ENCODE results near the gene TRDN.
"Not testable (repeated sequence)": the region's sequence is repeated elsewhere in the genome, so short reads cannot be mapped to it uniquely, and the experiment has no call there.

TRDN gene

DNA sequence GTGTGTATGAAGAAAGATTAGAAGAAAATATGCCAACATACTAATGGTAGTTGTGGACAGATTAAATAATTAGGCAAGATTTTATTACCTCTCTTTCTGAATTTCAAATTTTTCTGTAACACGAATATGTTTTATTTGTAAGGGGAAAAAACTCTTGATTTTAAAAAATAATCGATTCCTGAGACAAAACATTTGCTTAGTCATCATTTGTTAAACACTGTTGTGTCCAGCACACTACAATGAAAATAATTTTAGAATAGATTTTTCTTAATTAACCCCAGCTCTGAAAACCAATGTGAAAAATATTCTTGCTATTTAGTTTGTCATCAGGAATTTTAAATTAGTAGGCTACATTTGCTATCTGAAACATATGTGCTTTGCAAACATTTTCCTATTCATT, 253.0 kb downstream of the TRDN start:
- no peak for DNase-seq

DNA sequence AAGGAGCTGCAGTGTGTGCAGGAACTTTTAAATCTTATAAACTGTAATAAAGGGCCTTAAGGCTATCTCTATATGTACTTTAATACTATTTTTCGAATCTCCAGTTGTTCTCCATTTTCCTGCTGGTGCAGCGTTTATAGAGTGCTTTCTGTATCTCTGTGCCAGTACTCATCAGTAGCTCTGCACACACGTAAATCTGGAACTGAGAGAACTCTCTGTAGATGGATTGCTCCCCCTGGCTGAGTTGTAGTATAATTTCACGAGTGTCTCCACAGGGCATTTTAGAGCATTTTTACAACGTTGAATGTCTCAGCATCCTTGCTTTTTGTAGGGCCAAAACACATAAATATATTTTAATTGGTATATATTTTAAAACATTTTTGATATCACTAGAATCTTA, 256.5 kb downstream of the TRDN start:
- DNase-seq, result no peak

DNA sequence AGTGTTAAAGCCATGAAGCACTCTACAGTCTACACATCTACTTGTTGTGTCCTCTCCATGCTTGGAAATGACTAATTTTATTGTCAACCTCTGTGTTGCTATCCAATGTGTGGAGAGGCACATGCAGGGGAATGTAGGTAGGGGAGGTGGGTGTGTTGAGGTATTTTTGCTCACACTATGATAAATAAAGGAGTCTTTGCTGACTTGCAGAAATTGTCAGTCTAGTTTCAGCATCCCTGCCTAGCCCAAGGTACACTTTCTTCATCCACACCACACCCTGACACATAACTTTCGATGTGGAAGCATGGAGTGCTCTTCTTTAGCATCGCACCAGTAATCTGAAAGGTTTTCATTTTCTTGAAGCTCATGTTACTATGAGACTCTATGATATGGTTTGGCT, 264.0 kb downstream of the TRDN start:
- no peak for DNase-seq

DNA sequence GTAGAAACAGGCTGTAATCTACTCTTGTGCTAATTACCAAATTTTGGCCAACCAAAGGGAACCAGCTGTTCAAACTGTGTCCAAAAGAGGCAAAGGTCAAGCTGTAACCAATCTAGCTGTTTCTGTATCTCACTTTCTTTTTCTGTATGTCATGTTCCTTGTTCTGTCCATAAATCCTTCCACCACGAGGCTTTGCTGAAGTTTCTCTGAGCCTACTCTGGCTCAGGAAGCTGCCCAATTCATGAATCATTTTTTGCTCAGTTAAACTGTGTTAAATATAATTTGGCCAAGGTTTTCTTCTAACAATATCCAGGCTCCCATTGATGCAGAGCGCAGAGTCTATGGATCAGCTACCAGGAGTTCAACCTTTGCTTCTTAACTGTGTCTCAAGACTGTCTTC, 272.8 kb downstream of the TRDN start:
- no peak for DNase-seq

DNA sequence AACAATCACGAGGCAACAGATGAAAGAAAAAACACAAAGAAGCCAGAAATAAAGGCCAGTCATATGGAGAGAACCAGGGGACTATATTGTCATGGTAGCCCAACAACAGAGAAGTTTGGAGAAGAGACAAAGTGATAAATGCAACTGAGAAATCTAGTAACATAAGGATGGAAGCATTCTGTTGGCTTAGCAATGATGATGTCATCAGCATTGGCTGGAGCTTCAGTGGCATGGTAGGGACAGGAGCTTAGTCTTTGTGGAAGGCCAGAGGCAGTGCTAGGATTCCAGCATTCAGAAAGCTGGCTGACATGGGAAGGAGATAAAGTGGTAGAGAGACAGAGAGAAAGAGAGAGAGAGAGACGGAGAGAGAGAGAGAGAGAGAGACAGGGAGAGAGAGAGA, 276.4 kb downstream of the TRDN start:
- no peak for DNase-seq

DNA sequence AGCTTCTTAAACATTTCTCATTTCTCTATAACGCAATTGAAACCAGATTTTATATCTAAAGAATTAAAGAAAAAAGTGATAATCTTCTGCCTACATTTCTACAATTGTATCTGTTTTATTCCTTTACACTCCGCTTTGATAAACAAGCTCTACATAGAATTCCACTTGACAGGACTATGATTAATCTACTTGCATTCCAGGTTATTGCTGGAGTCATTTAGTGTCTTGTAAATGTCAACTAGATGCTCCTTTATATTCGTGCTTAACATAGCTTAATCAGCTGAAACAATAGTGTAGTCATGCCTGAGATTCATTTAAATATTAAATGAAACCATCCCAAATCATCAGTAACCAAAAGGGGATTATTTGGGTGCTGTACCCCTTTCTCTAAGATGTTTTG, 284.0 kb downstream of the TRDN start:
- DNase-seq, result no peak

DNA sequence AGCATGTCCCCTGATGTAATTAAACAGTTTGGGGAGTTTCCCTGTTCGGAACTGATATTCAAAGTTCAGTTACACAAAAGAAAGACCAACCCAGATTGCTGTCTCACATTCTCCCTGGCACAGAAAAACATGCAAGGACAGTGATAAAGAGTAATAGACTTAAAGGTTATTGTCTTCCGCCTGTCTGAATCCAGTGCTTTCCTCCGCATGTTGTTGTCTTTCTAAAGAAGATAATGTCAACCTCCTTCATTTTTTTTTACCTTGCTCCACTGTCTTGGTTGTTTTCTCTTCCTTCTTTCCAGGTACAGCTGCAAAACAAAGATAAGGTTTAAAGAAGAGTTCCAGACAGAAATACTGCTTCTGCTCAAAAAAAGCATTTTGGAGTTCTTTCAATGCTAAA, 284.5 kb downstream of the TRDN start:
- no peak for DNase-seq

DNA sequence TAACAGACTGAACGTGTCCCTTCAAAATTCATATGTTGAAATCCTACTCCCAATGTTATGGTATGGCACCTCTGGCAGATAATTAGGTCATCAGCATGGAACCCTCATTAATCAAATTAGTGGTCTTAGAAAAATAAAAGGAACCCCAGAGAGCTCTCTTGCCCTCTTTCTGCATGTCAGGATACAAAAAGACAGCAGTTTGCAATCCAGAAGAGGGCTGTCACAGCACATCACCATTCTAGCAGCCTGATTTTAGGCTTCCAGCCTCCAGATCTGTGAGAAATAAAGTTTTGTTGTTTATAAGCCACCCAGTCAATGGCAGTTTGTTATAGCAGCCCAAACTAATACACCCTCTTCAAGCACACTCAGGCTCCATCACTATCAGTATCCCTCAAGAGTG, 292.9 kb downstream of the TRDN start:
- no peak for DNase-seq

DNA sequence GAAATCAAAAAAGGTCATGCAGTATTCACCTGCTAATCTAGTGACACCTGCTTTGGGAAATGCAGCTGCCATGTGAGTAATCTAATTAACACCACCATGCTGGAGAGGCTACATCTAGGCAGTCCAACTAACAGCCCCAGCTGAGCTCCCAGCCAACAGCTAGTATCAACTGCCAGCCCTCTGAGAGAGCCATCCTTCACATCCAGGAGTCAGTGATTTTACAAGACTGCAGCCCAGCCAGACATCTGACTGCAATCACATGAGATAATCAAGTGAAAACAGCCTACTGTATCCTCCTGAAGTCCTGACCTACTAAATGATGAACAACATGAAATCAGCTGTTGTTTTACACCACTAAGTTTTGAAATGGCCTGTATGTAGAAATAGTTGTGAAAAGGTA, 298.4 kb downstream of the TRDN start:
- DNase-seq, result no peak

DNA sequence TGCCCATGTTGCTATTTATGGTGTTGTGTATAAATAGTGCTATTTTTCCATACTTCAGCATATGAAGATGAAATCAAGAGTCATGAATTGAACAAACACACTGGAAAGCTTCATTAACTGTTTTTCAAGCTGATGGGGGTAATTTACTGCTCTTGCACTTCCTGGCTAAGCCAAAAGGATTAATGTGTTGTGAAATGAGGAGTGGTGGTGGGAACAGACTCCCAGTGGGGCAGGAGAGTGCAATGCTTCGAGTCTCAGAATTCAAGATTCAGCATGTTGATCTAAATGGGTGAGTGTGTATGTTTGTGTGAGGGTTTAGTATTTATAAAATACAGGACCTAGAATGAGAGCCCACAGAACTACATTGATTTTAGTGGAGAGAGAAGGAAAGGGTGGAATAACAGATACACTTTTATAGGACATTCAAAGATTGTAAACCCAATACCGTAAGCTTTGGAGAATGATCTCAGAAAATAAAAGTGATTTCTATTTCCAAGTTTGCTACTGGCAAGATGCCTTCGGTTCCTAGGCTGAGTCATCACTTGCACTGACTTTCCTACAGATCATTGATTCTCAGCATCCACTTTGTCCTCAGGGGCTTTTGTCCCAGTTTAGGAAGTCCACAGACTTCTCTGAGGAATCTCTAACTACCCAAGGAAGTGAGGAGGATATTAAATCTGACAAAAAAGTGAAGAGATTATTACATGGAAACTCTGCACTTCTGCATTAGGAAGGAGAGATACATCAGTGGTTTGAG, 303.6 kb downstream of the TRDN start:
- DNase-seq, result no peak

DNA sequence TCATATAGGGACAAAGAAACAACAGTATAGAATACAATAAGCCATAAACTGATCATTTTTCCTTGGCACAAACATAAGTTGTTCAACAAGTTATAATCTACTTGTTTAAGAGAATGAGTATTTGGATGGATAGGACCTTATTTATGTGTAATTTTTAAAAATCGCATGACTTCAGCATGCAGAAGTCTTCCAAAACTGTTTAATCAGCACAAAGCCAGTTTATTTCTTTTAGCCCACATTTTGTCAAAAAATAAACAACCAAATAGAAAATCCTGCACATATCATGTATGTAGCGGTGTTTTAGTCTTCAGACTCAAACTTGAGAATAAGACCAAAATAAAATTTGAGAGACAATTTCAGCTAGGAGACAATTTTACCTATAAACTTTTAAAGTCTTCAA, 304.7 kb downstream of the TRDN start:
- DNase-seq, result no peak

DNA sequence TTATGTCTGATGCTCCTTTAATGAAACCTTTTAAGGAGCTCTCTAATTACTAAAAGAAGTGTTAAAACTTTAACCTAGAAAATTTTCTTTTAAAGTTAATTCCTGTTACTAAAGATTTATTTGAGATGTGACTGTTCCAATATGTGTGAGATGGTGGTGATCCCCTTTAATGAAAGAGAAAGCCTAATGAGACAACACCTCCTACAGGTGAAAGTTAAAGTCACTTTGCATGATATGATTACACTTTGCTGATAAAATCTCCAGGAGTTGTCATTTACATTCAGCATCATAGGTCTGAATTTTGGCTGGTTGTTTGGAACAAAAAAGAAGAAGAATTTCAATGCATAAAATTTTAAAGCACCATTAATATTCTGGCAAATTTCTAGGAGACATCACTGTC, 307.4 kb downstream of the TRDN start:
- DNase-seq, result no peak

DNA sequence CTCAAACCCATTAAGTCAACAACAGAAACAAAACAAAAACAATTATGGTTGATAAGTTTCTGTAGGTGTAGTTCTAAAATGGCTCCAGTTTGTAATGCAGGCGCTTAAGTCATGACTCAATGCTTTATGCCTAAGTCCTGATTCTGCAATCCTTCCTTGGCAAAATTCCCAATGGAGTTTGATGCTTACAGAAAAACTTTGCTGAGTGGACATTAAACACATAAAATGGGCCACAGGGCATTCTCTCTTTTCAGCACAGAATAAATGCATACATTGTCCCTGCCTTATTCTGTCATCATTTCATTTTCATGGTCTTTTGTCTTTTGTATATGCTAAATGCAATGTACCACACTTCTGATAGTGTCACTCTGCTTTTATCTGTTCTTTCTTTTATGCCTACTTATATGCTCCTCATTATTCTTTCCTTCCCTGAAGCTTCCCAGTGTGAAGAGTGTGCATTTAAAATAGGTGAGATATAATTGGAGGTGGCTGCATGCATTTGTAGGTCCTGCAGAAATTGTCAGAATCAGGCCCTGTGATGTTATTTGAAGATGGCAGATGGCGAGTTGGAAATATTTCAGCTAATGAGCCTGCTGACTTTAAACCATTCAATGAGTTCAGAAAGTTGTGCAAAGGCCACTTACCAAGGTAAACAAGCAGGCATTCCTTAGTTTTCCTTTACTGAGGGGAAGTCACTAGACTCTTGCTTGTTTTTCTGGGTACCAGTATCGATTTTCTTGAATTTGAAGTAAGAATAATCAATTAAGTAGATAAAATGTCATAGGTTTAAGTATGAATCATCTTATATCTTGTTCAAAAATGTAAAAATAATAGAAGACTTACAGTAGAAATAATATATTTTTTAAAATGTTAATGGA, 313.1 kb downstream of the TRDN start:
- DNase-seq, result peak; percentile 7

DNA sequence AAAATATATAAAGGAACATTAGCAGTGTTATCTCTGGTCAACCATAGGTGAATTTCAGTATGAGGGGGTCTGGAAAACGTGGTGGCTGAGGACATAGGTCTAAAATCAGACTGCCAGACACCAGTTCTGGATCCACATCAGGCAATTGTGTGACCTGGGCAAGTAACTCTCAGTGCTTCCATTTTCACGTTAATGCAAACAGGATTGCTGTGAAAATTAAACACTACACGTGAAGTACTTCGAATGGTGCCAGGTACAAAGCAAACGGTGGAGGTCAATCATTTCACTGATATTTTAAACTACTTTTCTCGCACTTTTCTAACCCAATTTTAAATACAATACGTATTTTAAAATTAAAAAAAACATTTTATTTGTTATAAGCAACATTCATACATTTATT, 315.7 kb downstream of the TRDN start:
- no peak for DNase-seq

DNA sequence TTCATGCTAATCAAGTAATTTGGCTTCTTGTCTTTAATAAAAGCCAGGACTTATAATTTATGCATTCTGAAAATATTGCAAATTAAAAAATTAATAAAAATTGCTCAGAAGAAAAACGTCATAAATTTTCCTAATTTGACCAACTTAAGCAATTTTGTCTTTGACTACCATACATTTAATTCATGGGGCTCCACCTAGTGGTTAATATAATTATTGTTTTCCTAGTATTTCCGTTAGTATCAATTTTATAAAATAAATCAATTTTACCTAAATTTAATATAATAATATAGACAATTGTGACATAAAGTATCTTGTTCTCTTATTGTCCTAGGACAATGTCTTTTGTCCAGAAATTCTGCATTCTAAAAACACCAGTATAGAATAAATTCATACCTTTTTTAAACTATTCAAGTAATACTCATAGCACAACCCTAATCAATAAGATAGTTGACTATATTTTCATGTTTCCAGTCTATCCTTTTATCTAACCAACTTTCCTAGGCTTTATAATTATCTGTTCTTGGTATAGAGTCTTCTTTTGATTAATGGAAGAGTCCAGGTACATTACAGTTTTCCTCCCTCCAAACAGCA, 319.9 kb downstream of the TRDN start:
- peak; percentile 1 for DNase-seq

DNA sequence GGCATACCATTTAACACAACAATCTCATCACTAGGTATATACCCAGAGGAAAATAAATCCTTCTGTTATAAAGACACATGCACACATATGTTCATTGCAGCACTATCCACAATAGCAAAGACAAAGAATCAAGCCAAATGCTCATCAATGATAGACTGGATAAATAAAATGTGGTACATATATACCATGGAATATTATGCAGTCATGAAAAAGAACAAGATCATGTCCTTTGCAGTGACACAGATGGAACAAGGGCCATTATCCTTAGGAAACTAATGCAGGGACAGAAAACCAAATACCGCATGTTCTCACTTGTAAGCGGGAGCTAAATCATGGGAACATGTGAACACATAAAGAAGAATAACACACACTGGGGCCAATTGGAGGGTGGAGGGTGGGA, 322.3 kb downstream of the TRDN start:
- not testable (repeated sequence) for DNase-seq

DNA sequence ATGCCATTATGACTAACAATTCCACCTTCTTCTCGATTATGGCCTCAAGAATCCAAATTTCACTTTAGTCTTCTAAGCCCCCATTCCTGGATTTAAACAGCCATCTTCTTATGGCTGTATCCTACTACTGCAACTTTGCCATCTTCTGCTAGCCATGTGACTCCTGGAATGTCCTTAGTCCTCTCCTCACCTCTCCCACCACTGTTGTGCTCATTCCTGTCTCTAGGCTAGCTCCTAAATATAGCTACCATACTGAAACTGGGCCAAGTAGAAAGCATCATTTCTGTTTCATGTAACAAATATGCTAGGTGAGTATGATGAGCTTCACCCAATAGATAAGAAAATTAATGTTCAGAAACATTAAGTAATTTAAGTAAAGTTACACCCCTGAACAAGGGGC, 327.6 kb downstream of the TRDN start:
- no peak for DNase-seq

DNA sequence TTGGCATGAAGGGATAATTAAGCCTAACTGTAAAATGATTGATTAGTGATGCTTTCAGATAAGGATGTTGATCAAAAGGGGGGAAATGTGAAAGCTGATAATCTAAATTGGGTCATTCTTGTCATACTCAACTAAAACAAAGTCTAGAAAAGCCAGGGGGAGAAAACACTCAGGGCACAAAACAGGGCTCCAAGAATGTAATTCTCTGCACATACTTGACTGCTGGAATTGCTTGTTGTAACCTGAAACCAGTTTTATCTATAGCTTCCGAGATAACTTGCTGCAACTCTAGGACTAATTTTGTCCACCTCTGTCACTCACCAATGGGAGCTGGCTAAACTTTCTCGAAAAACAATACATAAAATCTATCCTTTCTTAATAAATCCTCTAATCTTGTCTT, 330.4 kb downstream of the TRDN start:
- no peak for DNase-seq

DNA sequence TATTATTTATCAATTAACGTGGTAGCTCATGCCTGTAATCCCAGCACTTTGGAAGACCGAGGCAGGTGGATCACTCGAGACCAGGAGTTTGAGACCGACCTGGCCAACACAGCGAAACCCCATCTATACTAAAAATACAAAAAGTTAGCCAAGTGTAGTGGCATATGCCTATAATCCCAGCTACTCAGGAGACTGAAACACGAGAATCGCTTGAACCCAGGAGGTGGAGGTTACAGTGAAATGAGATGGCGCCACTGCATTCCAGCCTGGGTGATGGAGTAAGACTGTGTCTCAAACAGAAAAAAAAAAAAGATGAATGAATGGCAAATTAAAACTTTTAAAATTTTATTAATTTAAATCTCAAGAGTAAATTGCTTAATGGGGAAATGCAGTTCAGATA, 341.1 kb downstream of the TRDN start:
- no peak for DNase-seq

DNA sequence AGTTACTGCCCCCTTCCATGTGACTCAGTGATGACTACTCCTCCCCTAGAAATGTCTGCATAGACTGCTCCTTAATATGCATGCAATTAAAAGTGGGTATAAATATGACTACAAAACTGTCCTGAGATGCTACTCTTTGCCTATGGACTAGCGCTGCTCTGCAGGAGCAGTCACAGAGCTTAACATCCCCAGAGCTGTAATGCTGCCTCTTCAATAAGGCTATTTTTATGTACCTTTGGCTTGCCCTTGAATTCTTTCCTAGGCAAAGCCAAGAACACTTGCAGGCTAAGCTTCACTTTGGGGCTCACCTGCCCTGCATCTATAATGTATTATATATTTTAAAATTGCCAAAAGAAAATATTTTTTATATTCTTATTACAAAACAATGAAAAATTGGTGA, 341.6 kb downstream of the TRDN start:
- DNase-seq, result no peak

DNA sequence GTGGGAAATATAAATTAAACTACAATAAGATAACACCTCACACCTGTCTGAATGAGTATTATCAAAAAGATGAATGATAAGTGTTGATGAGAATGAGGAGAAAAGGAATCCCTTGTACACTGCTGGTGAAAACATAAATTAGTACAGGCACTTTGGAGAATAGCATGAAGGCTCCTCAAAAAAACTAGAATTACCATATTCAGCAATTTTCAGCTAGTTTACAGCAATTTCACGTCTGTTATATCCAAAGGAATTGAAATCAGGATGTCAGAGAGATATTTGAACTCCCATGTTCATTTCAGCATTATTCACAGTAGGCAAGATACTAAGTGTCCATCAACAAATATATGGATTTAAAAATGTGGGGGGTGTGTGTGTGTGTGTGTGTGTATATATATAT, 348.1 kb downstream of the TRDN start:
- no peak for DNase-seq

DNA sequence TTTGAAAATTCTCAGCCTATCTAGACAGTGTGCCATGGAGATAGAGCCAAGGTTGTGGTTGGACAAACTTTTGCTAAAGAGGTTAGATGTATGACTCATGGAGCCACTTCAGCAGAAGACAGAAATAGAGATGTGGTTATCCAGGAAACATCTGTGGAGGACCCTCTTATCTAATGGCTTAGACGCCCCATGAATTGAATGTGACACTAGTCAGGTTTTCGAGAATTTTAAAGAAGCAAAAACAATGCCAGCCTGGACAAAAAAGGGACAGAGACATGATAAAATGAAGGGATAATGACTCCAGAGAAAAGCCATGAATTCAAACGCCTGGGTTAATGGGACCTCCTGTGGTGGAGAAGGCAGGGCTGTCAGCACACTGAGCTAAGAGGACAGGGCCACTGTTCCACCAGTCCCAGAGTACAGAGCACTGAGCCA, 360.2 kb downstream of the TRDN start:
- DNase-seq, result no peak

DNA sequence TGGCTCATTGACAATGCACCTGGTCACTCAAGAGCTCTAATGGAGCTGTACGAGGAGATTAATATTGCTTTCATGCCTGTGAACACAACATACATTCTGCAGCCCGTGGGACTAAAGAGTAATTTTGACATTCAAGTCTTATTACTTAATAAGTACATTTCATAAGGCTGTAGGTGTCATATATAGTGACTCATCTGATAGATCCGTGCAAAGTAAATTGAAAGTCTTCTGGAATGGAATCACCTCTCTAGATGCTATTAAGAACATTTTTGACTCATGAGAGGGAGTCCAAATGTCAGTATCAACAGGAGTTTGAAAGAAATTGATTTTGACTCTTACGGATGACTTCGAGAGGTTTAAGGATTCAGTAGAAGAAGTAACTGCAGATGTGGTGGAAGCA, 372.8 kb downstream of the TRDN start:
- DNase-seq, result no peak

DNA sequence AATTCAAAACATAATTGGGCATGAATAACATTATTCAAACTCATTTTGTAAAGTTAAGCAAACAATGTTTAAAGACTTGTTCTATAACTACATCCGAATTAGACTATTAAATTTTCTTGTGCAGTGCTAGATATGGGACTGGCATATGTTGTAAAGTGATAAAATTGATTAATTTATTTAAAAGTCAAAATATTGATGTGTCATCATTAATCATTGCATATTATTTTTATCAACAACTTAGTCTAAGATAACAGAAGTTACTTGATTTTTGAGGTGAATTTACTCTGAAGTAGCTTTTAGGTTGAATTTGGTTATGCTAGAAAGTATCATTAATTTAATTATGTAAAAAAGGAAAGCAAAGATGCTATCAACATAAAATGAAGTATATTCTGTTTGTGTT, 396.1 kb downstream of the TRDN start:
- no peak for DNase-seq
